ENCODE measurements around the gene TMOD1. TPM values are rescaled to one million over a fixed set of nuclear protein-coding genes. Genes with fewer than 3 reads are reported as not detected.

Gene TMOD1
- total RNA-seq, 1 donor from 2014 or later: 10.6 TPM

DNA sequence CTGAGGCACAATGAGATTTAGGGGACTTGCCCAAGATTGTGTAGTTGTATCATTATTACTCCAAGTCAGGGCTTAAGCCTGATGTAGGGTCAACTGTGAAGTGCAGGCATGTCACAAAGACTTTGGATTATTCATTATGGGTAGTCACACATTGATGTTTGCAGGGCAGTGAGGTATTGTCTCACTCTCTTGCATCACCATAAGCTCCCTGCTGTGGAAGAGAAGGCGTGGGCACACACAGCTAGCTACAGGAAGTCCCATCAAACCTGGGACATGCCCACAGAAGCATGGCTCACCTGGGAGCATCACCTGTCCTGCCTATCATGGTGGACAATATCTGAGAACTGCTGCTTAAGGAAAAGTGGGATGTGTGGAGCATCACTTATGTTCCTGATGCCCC, 42.1 kb downstream of the TMOD1 start:
- DNase-seq (ENCODE audit: low spot score) (no peak), ATAC-seq (no peak)

DNA sequence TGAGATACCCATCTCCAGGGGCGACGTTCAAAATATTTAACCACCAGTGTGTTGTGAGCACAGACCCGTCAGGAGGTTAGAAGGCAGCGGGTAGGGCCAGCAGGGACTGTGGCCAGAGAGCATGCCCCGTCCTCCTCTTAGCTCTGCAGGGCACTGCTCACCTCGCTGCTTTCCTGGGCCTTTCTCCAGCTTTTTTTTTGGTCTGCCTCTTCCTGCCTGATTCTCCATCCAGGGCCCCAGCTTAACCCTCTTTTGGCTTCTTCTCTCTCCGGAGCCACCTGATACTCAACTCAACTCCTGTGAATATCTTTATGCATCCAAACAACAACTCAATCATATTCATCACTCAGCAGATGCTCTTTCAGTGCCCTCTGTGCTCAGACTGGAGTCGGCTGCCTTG, 44.0 kb downstream of the TMOD1 start:
- no peak for DNase-seq (ENCODE audit: low spot score)
- peak; percentile 19 for ATAC-seq

DNA sequence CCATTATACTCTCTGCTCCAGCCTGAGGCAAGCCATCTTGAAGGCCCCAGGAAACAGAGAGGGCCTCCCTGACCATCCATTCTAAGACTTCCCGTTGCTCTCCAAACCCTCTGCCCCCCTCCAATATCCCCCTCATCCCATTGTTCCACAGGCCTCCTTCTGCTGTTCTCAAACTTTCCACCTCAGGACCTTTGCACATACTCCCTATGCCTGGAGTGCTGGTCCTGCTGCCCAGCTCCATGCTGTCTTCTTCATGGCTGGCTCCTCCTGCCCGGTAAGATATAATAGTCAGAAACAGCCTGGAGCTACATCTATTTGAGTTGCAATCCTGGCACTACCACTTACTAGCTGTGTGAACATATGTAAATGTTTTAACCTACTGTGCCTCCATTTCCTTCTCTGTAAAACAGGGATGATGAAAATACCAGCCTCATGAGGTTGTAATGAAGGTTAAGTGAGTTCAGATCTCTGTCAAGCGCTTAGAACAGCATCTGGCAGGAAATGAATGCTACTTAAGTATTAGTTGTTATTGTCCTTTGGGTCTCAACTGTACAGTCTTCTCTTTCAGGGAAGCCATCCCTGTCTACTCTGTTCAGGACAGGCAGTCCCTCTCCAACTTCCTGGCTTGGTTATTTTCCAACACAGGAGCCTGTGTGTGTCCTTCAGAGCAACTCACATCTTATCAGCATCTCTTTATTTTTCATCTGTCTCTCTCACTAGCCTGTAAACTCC, 45.8 kb downstream of the TMOD1 start:
- ATAC-seq: no peak
- no peak for DNase-seq (ENCODE audit: low spot score)

DNA sequence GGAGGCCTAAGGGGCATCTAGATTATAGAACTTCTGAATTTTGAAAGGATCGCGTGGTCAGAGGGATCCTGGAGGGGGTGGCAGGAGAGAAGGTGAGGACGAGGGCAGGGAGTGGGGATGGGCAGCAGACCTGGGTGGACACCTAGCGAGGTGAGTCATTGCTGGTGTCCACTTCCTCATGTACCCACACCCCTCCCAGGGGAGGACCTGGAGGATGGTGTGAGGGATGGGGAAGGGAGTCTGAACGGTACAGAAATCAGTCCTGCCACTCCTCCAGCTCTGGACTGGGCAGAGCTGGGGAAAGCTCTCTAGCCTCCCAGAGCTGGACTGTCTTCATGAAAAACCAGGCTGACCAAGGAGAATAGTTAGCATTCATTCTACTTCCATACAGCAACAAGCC, 46.9 kb downstream of the TMOD1 start:
- no peak for ATAC-seq
- DNase-seq (ENCODE audit: low spot score): no peak

DNA sequence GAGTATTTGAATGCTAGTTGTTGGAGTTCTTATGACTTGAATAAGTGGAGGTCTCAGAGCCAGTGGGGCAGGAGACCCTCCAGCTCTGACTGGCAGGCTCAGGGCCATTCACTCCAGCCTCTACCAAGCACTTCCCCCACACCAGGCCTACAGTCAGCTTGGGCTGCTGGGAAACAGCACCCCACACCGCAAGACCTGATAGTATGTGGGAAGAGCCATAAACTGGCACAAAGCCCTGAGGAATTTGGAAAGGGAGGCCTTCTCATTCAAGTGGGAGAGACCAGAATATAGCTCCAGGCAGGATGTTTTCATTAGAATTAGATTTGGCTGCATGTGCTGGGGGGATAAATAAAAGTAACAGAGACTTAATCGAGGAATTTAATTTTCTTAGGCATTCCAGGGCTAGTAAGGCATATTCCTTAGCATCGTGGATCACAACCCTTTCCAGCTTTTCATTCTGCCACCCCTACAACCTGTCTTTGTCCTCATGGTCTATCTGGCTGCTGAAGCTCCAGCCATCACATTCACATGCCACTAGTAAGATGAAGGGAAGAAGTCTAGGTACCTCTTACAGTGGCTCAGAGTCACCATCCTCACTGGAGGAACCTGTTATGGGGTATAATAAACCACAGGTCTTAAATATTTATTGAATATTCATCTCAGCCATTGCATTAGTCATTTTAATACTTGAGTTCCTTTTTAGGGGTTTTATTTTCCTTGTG, 47.5 kb downstream of the TMOD1 start:
- ATAC-seq: no peak
- no peak for DNase-seq (ENCODE audit: low spot score)

DNA sequence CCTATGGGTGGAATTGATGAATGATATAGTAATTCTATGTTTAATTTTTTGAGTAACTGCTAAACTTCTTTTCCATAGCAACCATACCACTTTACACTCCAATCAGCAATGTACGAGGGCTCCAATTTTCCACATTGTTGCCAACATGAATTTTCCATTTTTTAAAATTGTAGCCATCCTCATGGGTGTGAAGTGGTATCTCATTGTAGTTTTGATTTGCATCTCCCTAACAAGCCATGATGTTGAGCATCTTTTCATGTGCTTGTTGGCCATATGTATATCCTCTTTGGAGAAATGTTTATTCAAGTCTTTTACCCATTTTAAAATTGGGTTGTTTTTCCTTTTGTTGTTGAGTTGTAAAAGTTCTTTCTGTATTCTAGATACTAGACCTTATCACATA, 48.9 kb downstream of the TMOD1 start:
- ATAC-seq (no peak), DNase-seq (ENCODE audit: low spot score) (no peak)

DNA sequence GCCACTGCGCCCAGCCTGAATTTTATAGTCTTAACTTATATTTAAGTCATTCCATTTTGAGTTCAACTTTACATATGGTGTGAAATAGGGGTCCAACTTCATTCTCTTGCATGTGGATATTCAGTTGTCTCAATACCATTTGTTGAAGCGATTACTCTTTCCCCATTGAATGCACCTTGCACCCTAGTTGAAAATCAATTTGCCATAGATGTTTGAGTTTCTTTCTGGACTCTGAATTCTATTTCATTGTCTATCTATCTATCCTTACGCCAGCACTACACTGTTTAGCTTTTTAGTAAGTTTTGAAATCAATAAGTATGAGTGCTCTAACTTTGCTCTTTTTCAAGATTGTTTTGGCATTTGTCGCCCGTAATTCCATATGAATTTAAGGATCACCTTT, 49.8 kb downstream of the TMOD1 start:
- DNase-seq (ENCODE audit: low spot score) (no peak), ATAC-seq (peak; percentile 43)

DNA sequence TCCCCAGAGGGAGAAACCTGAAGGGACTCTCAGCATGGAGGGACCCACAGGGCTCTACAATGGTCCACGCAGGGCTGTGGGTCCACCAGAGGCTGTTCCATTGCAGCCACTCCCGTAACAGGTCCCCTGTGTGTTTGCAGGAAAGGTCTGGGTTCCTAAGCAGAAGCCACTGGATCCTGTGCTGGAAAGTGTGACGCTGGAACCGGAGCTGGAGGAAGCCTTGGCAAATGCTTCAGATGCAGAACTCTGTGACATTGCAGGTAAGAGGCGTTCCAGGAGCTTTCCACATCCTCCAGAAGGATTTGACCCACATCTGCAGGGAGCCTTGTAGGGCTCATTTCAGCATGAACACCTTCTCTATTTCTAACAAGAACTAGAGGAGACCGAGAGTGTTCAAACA, 51.7 kb downstream of the TMOD1 start:
- no peak for ATAC-seq
- no peak for DNase-seq (ENCODE audit: low spot score)

DNA sequence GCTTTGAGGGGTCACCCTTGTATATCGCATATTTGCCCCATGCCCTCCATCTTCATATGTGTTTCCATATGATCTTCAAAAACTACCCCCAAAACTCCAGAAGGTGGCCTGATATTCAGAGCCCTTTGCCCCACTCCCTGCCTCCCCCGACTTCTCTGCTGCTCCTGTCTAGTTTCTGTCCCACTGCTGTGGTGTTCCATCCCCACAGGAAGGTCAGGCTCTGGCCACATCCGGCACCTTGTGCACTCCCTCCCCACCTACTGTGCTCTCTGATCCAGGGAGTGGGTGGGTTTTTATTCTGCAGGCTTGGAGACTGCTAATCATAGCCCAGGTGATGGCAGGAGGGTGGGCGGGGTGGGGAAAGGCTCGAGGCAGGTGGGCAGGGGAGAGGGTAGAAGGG, 52.4 kb downstream of the TMOD1 start:
- ATAC-seq (no peak), DNase-seq (ENCODE audit: low spot score) (no peak)

DNA sequence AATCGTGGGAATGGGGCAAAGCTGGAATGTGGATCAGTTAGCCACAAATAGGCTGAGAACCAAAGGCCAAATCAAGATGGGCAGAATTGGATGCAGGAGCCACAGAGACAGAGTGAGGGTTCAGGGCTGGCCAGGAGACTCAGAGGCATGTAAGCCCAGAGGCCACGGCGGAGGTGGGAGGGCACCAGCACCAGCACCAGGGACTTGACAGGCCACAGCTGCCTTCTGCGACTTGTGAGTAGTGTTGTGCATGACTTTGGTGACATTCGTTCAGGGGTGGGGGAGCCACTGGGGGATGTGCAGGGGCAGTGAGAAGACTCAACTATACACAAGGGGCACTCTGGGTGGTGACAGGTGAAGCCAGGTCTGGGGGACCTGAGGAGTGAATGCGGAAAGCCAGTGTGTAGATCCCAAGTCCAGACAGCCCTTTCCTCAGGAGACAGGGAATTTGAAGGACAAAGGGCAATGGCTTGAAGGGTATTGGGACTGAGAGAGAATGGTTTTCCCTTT, 53.2 kb downstream of the TMOD1 start:
- DNase-seq (ENCODE audit: low spot score) (no peak), ATAC-seq (no peak)

DNA sequence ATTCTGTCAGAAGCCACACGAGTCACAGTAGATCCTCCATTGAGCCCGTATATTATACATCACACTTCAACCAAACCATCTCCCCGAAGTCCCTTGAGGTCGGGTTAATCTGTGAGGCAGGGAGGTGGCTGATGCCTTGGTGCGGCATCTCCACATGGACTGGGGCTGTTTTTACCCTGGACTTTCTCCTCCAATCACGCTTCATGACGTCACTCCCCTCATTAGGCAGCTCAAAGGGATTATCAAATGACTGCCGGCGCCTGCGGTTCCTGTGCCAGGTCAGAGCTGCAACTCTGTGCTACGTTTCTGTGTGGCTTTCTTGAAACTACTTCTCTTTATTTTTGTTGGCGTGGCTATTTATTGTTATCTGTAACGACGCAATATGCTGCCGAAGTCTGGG, 53.7 kb downstream of the TMOD1 start:
- ATAC-seq (no peak), DNase-seq (ENCODE audit: low spot score) (no peak)

DNA sequence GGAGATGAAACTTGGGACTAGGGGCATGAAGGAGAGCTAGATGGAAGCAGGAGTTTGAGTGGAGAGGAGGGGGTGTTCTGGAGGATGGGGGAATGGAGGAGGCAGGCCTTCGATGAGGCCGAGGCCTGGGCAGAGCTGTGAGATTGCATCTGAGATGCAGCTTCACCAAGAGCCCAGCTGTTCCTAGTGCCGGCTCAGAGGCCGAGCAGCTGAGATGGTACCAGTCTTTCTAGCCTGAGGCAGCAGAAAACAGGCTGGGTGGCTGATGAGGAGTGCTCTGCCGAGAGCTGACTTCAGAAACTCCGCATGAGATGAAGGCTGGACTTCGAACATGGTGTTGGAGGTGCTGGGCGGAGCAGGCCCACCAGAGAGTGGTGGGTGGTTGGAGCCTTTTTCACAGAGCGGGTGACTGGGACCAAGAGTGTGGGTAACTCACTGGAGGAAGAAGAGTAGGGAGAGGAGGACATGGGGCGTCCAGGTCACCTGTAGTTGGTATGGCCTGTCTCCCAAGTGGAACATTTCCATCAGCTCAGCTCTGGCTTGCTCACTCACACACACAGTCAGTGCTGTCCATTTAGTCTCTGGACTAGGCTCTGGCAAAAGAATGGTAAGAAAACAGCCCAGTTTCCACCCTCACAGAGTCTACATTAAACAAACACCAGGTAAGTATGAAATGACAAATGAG, 54.7 kb downstream of the TMOD1 start:
- DNase-seq (ENCODE audit: low spot score) (peak; percentile 57), ATAC-seq (peak; percentile 33)

DNA sequence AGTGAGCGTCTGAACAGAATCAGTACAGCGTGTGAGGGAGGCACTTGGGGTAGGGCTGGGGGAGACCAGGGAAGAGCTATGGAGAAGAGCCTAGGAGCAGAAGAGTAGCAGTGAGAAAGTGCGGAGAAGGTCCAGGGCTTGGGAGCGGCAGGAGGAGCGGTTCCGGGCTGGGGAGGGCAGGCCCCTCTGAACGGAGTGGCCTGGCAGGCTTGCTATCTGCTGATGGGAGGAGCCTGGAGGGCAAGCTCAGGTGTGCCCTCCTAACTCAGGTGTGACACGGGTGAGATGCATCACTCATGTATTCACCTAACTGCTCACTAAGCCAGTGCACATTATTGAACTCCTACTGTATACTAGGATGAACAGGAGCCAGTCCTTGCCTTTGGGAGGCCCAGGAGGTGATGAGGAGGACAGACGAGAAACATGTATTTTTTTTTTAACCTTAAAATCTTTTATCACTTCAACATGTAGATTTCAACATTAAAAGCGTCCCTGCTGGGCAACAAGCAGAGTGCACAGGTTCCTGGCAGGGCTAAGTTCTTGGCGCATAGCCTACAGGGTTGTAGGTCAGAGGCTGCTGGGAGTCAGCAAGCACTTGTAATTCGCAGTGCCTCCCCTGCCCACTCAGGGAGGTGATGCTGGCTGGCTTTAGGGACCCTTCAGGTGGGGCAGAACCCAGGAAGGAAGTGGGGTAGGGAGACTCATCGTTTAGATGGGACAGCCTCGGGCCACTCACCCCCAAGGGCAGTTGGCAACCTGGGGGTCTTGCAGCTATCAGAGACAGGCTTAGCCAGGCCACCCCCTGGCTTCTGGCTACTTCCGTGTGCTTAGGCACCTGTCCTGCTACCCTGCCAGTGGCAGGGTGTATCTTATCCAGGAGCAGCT, 55.5 kb downstream of the TMOD1 start:
- DNase-seq (ENCODE audit: low spot score) (peak; percentile 91), ATAC-seq (peak; percentile 78)

DNA sequence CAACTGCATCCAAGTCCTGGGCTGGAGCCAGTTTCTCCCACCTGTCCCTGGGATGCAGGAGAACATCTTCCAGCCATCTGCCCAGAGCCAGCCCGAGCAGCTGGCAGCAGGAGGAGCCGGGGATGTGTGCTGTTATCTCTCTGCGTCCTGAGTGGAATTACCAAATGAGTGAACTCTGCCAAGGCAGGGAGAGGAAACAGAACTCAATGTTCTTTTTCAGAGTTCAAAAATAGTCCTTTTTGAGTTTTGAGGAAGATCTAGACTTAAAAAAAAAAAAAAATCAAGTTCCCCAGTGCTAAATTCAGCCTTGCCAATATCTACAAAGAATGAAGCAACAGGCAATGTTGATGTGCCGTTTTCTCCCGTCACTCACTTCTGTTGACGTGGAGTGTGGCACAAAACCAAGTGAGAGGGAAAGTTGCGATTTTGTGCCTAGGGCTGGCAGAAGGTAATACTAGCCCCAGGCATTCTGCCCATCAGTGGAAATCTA, 56.2 kb downstream of the TMOD1 start:
- ATAC-seq (peak; percentile 77), DNase-seq (ENCODE audit: low spot score) (peak; percentile 94)

DNA sequence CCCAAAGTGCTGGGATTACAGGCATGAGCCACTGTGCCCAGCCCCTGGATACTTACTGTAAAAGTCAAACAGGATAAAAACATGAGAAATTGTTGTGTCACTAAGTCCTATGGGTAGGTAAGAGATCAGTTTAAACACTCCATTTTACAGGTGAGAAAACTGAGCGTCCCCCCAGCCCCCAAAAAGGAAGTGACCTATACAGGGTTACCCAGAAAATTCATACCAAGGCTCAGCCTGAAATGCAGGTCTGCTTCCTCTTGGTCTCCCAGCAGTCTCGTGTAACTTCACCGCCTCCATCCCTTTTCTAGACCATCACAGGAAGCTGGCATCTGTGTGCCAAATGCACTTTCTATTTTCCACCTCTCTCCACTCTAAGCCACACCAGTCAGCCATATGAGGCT, 57.2 kb downstream of the TMOD1 start:
- ATAC-seq (no peak), DNase-seq (ENCODE audit: low spot score) (no peak)

DNA sequence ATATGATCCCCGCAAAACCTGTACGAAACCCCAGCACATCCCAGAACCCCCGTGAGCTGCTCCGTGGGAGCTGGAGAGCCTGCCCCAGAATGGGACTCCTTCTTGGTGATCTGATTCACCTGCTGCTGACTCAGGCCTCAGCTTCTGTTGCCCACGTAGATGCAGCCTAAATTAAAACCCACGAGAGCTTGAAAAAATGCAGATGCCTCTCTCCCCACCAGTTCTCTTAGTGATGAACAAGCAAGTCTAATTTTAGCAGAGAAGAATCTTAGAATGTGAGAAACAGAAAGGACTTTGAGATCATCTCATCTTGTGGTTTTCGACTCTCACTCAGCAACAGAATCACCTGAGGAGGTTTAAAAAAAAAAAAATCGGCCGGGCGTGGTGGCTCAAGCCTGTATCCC, 57.6 kb downstream of the TMOD1 start:
- DNase-seq (ENCODE audit: low spot score): no peak

DNA sequence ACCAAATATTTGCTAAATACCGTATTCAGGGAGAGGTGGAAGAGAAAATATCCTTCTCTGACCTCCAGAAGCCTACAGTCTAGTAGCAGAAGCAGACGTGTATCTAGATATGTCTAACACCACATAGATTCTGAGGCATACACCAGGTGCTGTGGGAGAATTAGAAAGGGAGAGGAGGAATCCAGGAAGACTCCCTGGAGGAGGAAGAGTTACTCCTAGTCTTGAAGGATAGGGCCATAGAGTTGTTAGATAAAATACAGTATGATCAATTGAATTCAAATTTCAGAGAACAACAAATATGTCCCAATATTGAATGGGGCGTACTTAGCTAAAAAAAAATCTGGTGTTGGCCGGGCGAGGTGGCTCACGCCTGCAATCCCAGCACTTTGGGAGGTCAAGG, 58.7 kb downstream of the TMOD1 start:
- ATAC-seq (no peak), DNase-seq (ENCODE audit: low spot score) (no peak)

More for the DNA sequence above, 57.6 kb downstream of the TMOD1 start:
- ATAC-seq: no peak

DNA sequence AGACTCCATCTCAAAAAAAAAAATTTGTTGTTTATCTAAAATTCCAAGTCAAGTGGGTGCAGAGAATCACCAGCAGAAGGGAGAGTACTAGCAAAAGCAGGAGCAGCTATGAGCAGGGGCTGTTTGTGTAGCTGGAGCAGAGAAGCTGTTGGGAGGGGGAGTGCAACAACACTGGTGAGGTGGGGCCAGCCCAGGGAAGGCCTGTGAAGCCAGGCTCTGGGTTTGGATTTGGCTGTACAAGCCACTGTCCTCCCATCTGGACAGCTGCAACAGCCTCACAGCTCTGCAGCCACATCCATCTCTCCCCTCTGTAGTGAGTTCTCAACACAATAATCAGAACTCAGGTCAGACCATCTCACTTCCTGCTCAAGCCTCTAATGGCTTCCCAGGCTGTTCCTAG, 59.4 kb downstream of the TMOD1 start:
- DNase-seq (ENCODE audit: low spot score): no peak
- no peak for ATAC-seq

DNA sequence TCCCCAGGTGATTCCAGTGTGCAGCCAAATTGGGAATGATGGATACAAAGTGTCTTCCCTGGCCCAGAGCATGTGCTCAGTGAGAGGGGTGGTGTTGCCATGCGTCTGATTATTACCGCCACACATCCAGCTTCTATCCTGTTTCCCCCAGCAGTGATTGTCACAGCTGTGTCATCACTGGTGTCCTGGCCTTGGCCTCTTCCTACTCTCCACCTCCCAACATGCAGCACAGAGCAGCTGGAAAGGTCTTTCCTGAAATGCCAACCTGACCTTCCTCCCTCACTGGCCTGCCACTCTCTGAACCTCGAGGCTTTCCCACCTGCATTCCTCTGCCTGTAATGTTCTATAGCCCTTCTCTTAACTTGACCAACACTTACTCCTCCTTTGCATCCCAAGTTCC, 60.0 kb downstream of the TMOD1 start:
- no peak for ATAC-seq
- DNase-seq (ENCODE audit: low spot score): no peak

DNA sequence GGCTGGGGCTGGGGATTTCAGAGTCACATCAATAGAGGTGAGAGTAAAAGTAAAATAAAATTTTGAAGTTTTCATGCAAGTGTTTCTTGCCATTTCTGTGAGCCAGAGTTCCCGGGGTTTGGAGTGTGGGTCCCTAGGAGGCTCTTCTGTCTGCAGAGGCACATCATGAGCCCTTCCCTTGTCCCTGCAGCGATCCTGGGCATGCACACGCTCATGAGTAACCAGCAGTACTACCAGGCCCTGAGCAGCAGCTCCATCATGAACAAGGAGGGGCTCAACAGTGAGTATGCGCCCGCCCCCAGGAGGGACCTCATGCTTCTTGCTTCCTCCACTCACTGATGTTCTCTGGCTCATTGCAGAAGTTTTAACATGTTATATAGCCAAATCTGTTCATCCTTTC, 61.1 kb downstream of the TMOD1 start:
- DNase-seq (ENCODE audit: low spot score): no peak
- no peak for ATAC-seq
